HepG2 (cell line): ENCODE results near the gene ZNF226. TPM values are rescaled to one million over a fixed set of nuclear protein-coding genes. Genes with fewer than 3 reads are reported as not detected.

ENCODE experiments used
- IKZF1 ChIP-seq: fragments of 450-650 bp; IDR thresholded peaks from 2 replicates; pipeline ENCODE4 v1.7.1; 2016
- ISL2 ChIP-seq: sonication (generic); formaldehyde crosslinking; IDR thresholded peaks from 2 replicates; pipeline ENCODE4 v1.5.0; 2020; ENCODE audit warnings: missing genetic modification reagents
- MEIS2 ChIP-seq: sonication (generic); formaldehyde crosslinking; IDR thresholded peaks from 2 replicates; pipeline ENCODE4 v1.9.0; 2021; ENCODE audit warnings: mild to moderate bottlenecking, missing genetic modification reagents
- NFE2L2 ChIP-seq: fragments of 150-350 bp; IDR thresholded peaks from 2 replicates; pipeline ENCODE4 v1.6.1; 2014; ENCODE audit warnings: low read length
- NFYC ChIP-seq: IDR thresholded peaks from 2 replicates; pipeline ENCODE4 v1.6.1; 2016; ENCODE audit warnings: missing genetic modification reagents, missing compliant biosample characterization
- PHF5A ChIP-seq: IDR thresholded peaks from one replicate; pipeline ENCODE4 v1.6.1; 2018; ENCODE audit warnings: low read depth, missing genetic modification reagents; ENCODE audit not compliant: unreplicated experiment
- POLR2G ChIP-seq: fragments of 200-400 bp; formaldehyde crosslinking; IDR thresholded peaks from 2 replicates; pipeline ENCODE4 v1.6.1; 2018; ENCODE audit warnings: mild to moderate bottlenecking, low read depth, low read length, moderate library complexity
- SMYD3 ChIP-seq: sonication (generic); formaldehyde crosslinking; IDR thresholded peaks from 2 replicates; pipeline ENCODE4 v1.8.1; 2023; ENCODE audit warnings: mild to moderate bottlenecking, missing genetic modification reagents
- TP53 ChIP-seq: sonication (generic); formaldehyde crosslinking; conservative IDR thresholded peaks from 2 replicates; pipeline ENCODE4 v1.4.0; 2020; ENCODE audit warnings: missing genetic modification reagents
- XBP1 ChIP-seq: sonication (generic); formaldehyde crosslinking; IDR thresholded peaks from 2 replicates; pipeline ENCODE4 v1.5.0; 2020; ENCODE audit warnings: missing genetic modification reagents
- ZNF24 ChIP-seq: fragments of 450-650 bp; IDR thresholded peaks from 2 replicates; pipeline ENCODE4 v1.6.1; 2017; ENCODE audit warnings: antibody characterized with exemption, mild to moderate bottlenecking
- ZNF512 ChIP-seq: sonication (generic); formaldehyde crosslinking; IDR thresholded peaks from 2 replicates; pipeline ENCODE4 v1.4.0; 2020; ENCODE audit warnings: mild to moderate bottlenecking, missing genetic modification reagents
- ZNF563 ChIP-seq: sonication (generic); formaldehyde crosslinking; IDR thresholded peaks from 2 replicates; pipeline ENCODE4 v1.8.0; 2022; ENCODE audit warnings: mild to moderate bottlenecking, moderate library complexity, missing genetic modification reagents
- ZNF570 ChIP-seq: sonication (generic); formaldehyde crosslinking; IDR thresholded peaks from 2 replicates; pipeline ENCODE4 v1.4.0; 2020; ENCODE audit warnings: mild to moderate bottlenecking, missing genetic modification reagents, borderline replicate concordance
- ZNF800 ChIP-seq: sonication (generic); formaldehyde crosslinking; IDR thresholded peaks from 2 replicates; pipeline ENCODE4 v1.4.0; 2020; ENCODE audit warnings: missing genetic modification reagents
- polyA plus RNA-seq, 8 experiments: library from polyadenylated mRNA; depleted of rRNA in 3 of 8; stranded (reverse) in 7 of 8; unstranded in 1 of 8; fragments of >200 nt; fragmentation: Illumina TruSeq in 4 of 8; extraction: Trizol in 4 of 8; gene quantifications; 2 replicates each; pipeline versions ENCODE4 v1.2.1 to v1.2.3, GENCODE V29; 2011 to 2016; ENCODE audit warnings: low read depth in 4 of 8, missing spikeins in 1 of 8, mixed read lengths in 1 of 8; ENCODE audit not compliant: insufficient read depth in 1 of 8
- total RNA-seq, 5 experiments: library from RNA; depleted of rRNA; stranded (reverse); fragments of >200 nt; fragmentation: Illumina TruSeq; extraction: Trizol; gene quantifications; 2 replicates each; pipeline ENCODE4 v1.2.3, GENCODE V29; 2016; ENCODE audit warnings: low read depth in 1 of 5
- TF ChIP-seq, protein P1 (sequence below): sonication (generic); formaldehyde crosslinking; conservative IDR thresholded peaks from 2 replicates; pipeline ENCODE4 v1.4.0; 2020; ENCODE audit warnings: missing genetic modification reagents
- TF ChIP-seq, protein P2 (sequence below): sonication (generic); formaldehyde crosslinking; conservative IDR thresholded peaks from 2 replicates; pipeline ENCODE4 v1.5.0; 2020; ENCODE audit warnings: missing genetic modification reagents
- TF ChIP-seq, protein P3 (sequence below): sonication (generic); formaldehyde crosslinking; IDR thresholded peaks from 2 replicates; pipeline ENCODE4 v1.4.0; 2020; ENCODE audit warnings: mild to moderate bottlenecking, missing genetic modification reagents

Gene ZNF226
- total and polyA plus RNA-seq, 2 of the 13 experiments (the other 11 are each of a cell fraction or from before 2014, with no cell fraction given), result 8.3 to 16.0 TPM

DNA sequence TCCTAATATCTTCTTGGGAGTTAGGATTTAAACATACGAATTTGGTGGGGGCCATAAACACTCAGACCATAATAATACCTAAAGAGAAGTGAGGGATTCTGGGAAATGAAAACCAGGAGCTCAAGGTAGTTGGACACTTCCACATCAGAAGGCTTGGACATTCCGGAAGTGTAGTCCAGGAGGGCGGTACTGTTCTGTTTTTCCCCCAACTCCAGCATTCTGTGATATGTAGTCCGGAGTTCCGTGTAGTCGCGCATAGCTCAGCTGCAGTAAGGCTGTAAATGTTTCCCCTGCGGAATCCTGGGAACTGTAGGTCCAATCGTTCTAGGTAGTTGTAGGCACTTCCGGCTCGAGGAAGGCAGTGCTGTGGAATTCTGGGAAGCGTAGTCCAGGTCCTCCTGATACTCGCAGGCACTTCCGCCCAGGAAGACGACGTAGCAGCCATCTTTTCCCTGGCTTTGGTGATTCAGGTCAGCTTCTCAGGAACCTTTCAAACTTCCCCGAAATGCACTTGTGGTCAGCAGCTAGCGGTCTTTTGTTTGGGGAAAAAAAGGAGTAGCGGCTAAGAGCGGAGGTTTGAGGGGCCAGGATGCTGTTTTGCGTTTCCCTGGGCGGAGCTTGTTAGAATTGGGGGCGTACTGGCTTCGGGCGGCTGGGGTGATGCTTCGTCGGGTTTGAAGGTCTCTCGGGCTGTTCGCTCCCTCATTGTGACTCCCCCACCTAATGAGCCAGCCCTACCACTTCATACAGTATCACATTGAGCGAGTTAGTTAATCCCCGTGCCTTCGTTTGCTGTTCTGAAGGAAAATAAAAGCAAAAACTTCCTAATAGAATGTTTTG, at the start of gene ZNF226 (continued):
- TF ChIP-seq ZNF563 (no peak), SMYD3 (0 out of 2 replicates have a peak, but pooled peaks have one; percentile 31), ZNF800 (CRISPR knock-in tag) (no peak), XBP1 (CRISPR knock-in tag) (no peak), IKZF1 (no peak), PHF5A (CRISPR knock-in tag) (no peak), NFYC (CRISPR knock-in tag) (peak; percentile 77), ISL2 (CRISPR knock-in tag) (peak; percentile 43; the same call in 1 of the 2 replicates), ZNF512 (CRISPR knock-in tag) (no peak), POLR2G (peak; percentile 85), MEIS2 (0 out of 2 replicates have a peak, but pooled peaks have one; percentile 11), ZNF24 (no peak), NFE2L2 (no peak), ZNF570 (CRISPR knock-in tag) (no peak), TP53 (0 out of 2 replicates have a peak, but pooled peaks have one; percentile 43)
- TF ChIP-seq, protein P1, sequence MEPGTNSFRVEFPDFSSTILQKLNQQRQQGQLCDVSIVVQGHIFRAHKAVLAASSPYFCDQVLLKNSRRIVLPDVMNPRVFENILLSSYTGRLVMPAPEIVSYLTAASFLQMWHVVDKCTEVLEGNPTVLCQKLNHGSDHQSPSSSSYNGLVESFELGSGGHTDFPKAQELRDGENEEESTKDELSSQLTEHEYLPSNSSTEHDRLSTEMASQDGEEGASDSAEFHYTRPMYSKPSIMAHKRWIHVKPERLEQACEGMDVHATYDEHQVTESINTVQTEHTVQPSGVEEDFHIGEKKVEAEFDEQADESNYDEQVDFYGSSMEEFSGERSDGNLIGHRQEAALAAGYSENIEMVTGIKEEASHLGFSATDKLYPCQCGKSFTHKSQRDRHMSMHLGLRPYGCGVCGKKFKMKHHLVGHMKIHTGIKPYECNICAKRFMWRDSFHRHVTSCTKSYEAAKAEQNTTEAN, result no peak
- TF ChIP-seq, protein P2, sequence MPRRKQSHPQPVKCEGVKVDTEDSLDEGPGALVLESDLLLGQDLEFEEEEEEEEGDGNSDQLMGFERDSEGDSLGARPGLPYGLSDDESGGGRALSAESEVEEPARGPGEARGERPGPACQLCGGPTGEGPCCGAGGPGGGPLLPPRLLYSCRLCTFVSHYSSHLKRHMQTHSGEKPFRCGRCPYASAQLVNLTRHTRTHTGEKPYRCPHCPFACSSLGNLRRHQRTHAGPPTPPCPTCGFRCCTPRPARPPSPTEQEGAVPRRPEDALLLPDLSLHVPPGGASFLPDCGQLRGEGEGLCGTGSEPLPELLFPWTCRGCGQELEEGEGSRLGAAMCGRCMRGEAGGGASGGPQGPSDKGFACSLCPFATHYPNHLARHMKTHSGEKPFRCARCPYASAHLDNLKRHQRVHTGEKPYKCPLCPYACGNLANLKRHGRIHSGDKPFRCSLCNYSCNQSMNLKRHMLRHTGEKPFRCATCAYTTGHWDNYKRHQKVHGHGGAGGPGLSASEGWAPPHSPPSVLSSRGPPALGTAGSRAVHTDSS (CRISPR knock-in tag), result no peak
- TF ChIP-seq, protein P3, sequence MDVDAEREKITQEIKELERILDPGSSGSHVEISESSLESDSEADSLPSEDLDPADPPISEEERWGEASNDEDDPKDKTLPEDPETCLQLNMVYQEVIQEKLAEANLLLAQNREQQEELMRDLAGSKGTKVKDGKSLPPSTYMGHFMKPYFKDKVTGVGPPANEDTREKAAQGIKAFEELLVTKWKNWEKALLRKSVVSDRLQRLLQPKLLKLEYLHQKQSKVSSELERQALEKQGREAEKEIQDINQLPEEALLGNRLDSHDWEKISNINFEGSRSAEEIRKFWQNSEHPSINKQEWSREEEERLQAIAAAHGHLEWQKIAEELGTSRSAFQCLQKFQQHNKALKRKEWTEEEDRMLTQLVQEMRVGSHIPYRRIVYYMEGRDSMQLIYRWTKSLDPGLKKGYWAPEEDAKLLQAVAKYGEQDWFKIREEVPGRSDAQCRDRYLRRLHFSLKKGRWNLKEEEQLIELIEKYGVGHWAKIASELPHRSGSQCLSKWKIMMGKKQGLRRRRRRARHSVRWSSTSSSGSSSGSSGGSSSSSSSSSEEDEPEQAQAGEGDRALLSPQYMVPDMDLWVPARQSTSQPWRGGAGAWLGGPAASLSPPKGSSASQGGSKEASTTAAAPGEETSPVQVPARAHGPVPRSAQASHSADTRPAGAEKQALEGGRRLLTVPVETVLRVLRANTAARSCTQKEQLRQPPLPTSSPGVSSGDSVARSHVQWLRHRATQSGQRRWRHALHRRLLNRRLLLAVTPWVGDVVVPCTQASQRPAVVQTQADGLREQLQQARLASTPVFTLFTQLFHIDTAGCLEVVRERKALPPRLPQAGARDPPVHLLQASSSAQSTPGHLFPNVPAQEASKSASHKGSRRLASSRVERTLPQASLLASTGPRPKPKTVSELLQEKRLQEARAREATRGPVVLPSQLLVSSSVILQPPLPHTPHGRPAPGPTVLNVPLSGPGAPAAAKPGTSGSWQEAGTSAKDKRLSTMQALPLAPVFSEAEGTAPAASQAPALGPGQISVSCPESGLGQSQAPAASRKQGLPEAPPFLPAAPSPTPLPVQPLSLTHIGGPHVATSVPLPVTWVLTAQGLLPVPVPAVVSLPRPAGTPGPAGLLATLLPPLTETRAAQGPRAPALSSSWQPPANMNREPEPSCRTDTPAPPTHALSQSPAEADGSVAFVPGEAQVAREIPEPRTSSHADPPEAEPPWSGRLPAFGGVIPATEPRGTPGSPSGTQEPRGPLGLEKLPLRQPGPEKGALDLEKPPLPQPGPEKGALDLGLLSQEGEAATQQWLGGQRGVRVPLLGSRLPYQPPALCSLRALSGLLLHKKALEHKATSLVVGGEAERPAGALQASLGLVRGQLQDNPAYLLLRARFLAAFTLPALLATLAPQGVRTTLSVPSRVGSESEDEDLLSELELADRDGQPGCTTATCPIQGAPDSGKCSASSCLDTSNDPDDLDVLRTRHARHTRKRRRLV (CRISPR knock-in tag), result no peak
